Loucy (cell line): Measurements from ENCODE around the gene EFEMP1.

Experiments
- H2AFZ ChIP-seq: fragments of 200-600 bp; sonication (generic); 2 replicates; pipeline ENCODE4 v1.6.0; 2016; ENCODE audit warnings: antibody characterized with exemption, mild to moderate bottlenecking, low read length, moderate library complexity
- H3F3A ChIP-seq: fragments of 200-600 bp; 2 replicates; pipeline ENCODE4 v1.6.0; 2016; ENCODE audit warnings: antibody characterized with exemption, low read depth, mild to moderate bottlenecking
- H3K27me3 ChIP-seq: fragments of 200-600 bp; sonication (generic); 2 replicates; pipeline ENCODE4 v1.6.1; 2014; ENCODE audit warnings: low read length, mild to moderate bottlenecking; ENCODE audit not compliant: insufficient read depth, poor library complexity, severe bottlenecking
- H3K36me3 ChIP-seq: fragments of 200-600 bp; sonication (generic); 2 replicates; pipeline ENCODE4 v1.6.1; 2016; ENCODE audit warnings: low read length; ENCODE audit not compliant: insufficient read depth
- H3K4me1 ChIP-seq: fragments of 200-600 bp; sonication (generic); 2 replicates; pipeline ENCODE4 v1.5.1; 2014; ENCODE audit warnings: low read length, mild to moderate bottlenecking; ENCODE audit not compliant: insufficient read depth, poor library complexity, severe bottlenecking
- H3K4me2 ChIP-seq: fragments of 200-600 bp; sonication (generic); 2 replicates; pipeline ENCODE4 v1.6.0; 2014; ENCODE audit warnings: antibody characterized with exemption, low read length, low read depth, mild to moderate bottlenecking; ENCODE audit not compliant: poor library complexity, severe bottlenecking
- H3K4me3 ChIP-seq: fragments of 200-600 bp; sonication (generic); 2 replicates; pipeline ENCODE4 v1.5.1; 2014; ENCODE audit warnings: low read length, mild to moderate bottlenecking, mixed read lengths; ENCODE audit not compliant: poor library complexity, severe bottlenecking
- H3K79me2 ChIP-seq: fragments of 200-600 bp; sonication (generic); 2 replicates; pipeline ENCODE4 v1.6.1; 2014; ENCODE audit warnings: low read length; ENCODE audit not compliant: insufficient read depth
- H3K9ac ChIP-seq: fragments of 200-600 bp; sonication (generic); 2 replicates; pipeline ENCODE4 v1.6.0; 2014; ENCODE audit warnings: mild to moderate bottlenecking, low read depth, low read length, moderate library complexity; ENCODE audit not compliant: poor library complexity, severe bottlenecking
- H3K9me2 ChIP-seq: fragments of 200-600 bp; sonication (generic); replicated peaks from 2 replicates; pipeline ENCODE4 v1.6.1; 2016; ENCODE audit warnings: low read depth, low read length, mixed read lengths
- H3K9me3 ChIP-seq: fragments of 200-600 bp; sonication (generic); 2 replicates; pipeline ENCODE4 v1.6.1; 2014; ENCODE audit warnings: mild to moderate bottlenecking, antibody characterized with exemption, low read length, low read depth; ENCODE audit not compliant: insufficient read depth
- H4K20me1 ChIP-seq: fragments of 200-600 bp; sonication (generic); 2 replicates; pipeline ENCODE4 v1.6.0; 2014; ENCODE audit warnings: antibody characterized with exemption, low read length, mild to moderate bottlenecking; ENCODE audit not compliant: insufficient read depth, poor library complexity, severe bottlenecking
- CTCF ChIP-seq: fragments of 200-600 bp; sonication (generic); conservative IDR thresholded peaks from 2 replicates; pipeline ENCODE4 v1.5.1; 2014; ENCODE audit warnings: mild to moderate bottlenecking, antibody characterized with exemption, low read length
- EZH2phosphoT487 ChIP-seq: fragments of 200-600 bp; IDR thresholded peaks from 2 replicates; pipeline ENCODE4 v1.6.1; 2018; ENCODE audit warnings: antibody characterized with exemption, mild to moderate bottlenecking, moderate library complexity, borderline replicate concordance

EFEMP1 gene

GRCh38 chr2:55943466-55943865 lies 19.9 kb upstream of the EFEMP1 start:
- H2AFZ ChIP-seq, result peak overlapping the region; percentile 37; the same call in 1 of the 2 replicates

GRCh38 chr2:55936351-55936750 lies 12.8 kb upstream of the EFEMP1 start:
- Histone ChIP-seq H4K20me1 (no peaks in the 10 kb centered on the region), H3K79me2 (no peaks in the 10 kb centered on the region), H3K27me3 (no peaks in the 10 kb centered on the region), H3K9ac (no peak overlapping the region), H3K4me1 (peaks cover 16% of the 10 kb centered on the region), H3K9me3 (no peaks in the 10 kb centered on the region), H3K36me3 (no peaks in the 10 kb centered on the region), H3K4me2 (no peak overlapping the region), H3K4me3 (no peak overlapping the region), H3F3A (no peaks in the 10 kb centered on the region), H3K9me2 (no peaks in the 10 kb centered on the region), H2AFZ (no peak overlapping the region)
- TF ChIP-seq CTCF, result no peak
- no peak for TF ChIP-seq EZH2phosphoT487

More at GRCh38 chr2:55943466-55943865, 19.9 kb upstream of the EFEMP1 start:
- Histone ChIP-seq H3K4me3 (no peak overlapping the region), H3K36me3 (no peaks in the 10 kb centered on the region), H3K9me3 (no peaks in the 10 kb centered on the region), H3K4me1 (no peaks in the 10 kb centered on the region), H3K79me2 (no peaks in the 10 kb centered on the region), H3K9ac (no peak overlapping the region), H3K27me3 (no peaks in the 10 kb centered on the region), H3F3A (no peaks in the 10 kb centered on the region; the same call in 1 of the 2 replicates), H3K4me2 (no peak overlapping the region), H3K9me2 (no peaks in the 10 kb centered on the region), H4K20me1 (no peaks in the 10 kb centered on the region)
- TF ChIP-seq EZH2phosphoT487 (no peak), CTCF (no peak)

GRCh38 chr2:55934337-55934736 lies 10.8 kb upstream of the EFEMP1 start:
- no peak for TF ChIP-seq CTCF
- TF ChIP-seq EZH2phosphoT487, result no peak
- H3K27me3 ChIP-seq, result no peaks in the 10 kb centered on the region
- no peaks in the 10 kb centered on the region for H3K9me2 ChIP-seq
- H3K9ac ChIP-seq, result no peak overlapping the region
- H2AFZ ChIP-seq, result peak overlapping the region; percentile 21; the same call in 1 of the 2 replicates
- H3K4me2 ChIP-seq, result peak overlapping the region; percentile 36
- no peaks in the 10 kb centered on the region for H3K79me2 ChIP-seq
- no peaks in the 10 kb centered on the region for H4K20me1 ChIP-seq
- no peaks in the 10 kb centered on the region for H3K36me3 ChIP-seq
- no peaks in the 10 kb centered on the region for H3K9me3 ChIP-seq
- H3F3A ChIP-seq, result no peaks in the 10 kb centered on the region
- H3K4me3 ChIP-seq, result peak overlapping the region; percentile 15
- peaks cover 16% of the 10 kb centered on the region for H3K4me1 ChIP-seq
